HG03575 (cell line): ENCODE results near the gene KRT33B.
"Not testable (repeated sequence)": the region's sequence is repeated elsewhere in the genome, so short reads cannot be mapped to it uniquely, and the experiment has no call there.

Experiments
- ATAC-seq: cut with Tn5 transposase; IDR thresholded peaks from one replicate; pipeline ENCODE4 v1.9.1; 2021; ENCODE audit not compliant: unreplicated experiment, insufficient number of reproducible peaks, low FRiP score; ENCODE audit errors: extremely low read depth

The KRT33B gene

DNA sequence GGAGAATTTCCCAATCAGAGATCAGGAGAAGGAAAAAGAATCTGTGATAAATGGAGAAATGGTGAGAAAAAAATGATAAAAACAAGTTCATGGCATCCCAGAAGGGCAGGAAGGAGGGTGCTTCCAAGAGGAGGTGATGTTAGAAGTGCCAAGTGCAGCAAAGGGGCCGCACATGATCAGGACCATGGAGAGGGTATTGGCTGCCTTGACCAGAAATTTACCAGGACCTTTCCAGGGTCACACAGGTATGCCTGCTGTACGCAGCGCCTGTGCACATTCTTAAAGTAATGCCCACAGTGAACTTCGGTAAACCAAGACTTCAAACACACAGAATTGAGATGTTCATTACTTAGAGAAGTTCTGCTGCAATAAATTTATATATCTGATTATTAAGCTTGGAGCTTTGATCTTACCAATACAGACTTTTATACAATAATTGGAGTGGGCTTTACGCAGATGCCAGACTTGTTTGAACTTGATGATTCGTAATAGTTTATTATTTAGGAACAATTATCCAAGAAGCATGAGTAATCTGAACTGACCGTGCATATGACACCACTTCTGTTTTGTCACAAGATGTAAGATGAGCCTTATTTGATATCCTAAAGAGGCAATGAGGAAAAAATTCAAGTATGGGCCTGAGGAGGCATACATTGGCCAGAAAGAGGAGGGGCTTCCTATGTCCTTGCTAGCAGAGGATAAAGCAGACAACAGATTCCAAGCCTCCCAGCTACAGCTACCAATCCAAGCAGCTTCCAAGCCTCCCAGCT lies 16.8 kb downstream of the KRT33B start:
- no peak for ATAC-seq

DNA sequence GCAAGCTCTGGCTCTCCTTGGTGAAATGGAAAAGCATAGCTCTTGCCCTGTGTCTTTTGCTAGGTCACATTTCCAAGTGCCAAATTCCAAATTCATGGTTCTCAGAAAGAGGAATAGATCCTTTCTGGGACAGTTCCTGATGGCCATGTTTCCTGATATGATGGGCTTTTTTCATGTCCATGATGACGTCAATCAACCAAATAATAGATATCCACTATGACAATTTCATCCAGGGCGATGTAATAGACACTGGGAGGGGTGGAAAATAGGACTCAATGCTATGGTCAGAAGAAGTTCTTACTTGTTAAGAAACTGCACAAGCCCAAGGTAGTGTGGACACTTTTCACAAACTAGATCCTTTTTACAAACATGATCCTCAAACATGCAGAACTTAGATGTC lies 18.4 kb downstream of the KRT33B start:
- ATAC-seq = no peak

DNA sequence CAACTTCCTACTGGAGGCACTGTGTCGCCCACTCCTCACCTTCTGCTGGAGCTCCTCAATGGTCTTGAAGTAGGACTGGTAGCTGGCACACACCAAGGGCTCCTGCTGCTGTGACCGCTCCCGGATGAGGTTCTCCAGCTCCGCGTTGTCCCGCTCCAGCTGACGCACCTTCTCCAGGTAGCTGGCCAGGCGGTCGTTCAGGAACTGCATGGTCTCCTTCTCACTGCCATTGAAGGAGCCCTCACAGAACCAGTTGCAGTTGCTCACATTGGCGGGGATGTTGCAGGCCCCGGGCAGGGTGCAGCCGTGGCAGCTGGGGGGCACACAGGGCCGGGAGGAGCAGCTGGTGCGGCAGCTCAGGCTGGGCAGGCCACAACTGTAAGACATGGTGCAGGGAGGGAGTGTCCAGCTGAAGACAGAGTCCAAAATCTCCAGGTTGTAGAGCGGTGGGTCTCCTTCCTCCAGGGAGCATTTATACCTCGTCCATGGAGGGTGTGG lies 19.2 kb downstream of the KRT33B start, which contains the start of gene KRT33A:
TSS of gene KRT33A (minus strand) at position 448 of the 498 bp plus-strand sequence. CDS start at position 387, 61 bp downstream.
- not testable (repeated sequence) for ATAC-seq

DNA sequence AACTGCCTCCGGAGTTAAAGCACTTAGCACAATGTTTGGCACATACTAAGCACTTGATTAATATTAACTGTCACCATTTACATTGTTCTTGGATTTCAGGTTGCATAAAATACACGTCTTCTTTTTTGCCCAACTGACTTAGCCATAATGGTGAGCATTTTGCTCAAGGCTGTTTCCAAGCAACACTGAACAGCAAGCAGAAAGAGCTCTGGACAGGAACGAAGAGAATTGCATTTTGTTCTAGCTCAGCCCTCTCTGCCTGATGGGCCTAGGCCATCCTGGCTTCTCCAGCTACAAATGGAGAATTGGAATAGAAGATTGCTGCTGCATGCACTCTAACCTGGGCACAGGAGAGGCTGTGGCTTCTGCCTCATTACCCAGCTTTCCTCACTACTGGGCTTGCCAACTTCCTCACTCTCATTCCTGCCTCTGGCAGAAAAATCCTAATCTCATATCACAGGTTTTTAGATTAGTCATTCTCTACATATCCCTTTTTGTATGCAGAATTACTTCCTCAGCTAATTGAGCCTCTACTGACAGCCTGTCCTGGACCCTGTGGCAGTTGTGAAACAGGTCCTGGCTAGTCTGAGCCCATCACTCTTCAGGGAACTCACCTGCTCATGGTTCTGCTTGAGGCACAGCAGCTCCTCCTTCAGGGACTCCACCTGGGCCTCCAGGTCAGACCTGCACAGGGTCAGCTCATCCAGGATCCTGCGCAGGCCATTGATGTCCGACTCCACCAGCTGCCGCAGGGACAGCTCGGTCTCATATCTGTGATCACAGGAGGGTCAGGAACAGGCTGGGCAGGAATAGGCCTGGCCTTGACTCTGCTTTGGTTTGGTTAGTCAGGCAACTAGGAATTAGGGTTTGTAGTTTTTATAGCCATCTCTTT lies 21.5 kb downstream of the KRT33B start:
- ATAC-seq = no peak

DNA sequence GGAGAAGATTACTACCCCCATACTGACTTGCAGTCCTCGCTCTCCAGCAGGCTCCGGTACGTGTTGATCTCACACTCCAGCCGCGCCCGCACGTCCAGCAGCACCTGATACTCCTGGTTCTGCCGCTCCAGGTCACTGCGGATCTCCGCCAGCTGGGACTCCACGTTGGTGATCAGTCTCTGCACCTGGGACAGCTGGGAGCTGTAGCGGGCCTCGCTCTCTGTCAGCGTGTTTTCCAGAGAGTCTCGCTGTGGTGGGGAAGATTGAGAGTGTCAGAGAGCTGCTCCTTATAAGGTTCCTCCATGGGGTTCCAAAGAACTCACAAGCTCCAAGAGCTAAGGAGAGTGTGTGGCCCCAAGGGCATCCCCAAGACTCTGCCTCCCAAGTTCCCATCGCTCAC lies 23.2 kb downstream of the KRT33B start:
- ATAC-seq = not testable (repeated sequence)

DNA sequence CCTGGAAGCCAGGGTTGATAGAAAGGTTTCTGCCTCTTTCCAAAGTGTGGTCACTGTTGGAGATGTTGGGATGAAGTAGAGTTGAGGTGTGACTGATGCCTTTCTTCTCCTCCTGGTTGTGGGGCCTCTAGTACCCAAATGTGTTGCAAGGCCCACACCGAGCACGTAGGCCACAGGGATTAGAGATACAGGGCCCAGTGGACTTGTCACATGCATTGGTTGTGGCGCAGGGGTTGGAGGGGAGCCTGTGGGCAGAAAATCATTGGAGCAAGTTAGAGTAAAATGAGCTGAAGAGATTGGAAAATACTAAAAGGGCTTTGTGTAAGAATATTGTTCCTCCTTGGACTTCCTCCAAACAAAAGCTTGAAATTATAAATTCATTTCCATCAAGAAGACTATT lies 23.6 kb downstream of the KRT33B start:
- no peak for ATAC-seq

DNA sequence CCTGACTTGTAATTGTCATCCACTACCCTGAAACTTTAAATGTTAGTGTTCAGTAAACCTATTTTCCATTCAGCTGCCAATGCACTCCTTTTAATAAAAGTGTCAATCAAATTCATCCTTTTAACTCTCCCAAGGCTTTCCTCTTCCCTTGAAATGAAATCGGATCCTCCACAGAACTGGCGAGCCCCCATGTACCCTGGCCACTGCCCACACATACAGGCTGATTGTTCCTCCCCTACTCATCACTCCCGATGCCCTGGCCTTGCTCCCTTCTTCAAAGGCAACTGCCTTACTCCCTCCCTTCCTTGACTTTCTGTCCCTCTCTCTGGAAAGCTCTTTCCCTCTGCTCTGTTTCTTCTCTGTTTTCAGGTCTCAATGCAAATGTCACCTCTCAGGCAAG lies 26.6 kb downstream of the KRT33B start:
- ATAC-seq = no peak

DNA sequence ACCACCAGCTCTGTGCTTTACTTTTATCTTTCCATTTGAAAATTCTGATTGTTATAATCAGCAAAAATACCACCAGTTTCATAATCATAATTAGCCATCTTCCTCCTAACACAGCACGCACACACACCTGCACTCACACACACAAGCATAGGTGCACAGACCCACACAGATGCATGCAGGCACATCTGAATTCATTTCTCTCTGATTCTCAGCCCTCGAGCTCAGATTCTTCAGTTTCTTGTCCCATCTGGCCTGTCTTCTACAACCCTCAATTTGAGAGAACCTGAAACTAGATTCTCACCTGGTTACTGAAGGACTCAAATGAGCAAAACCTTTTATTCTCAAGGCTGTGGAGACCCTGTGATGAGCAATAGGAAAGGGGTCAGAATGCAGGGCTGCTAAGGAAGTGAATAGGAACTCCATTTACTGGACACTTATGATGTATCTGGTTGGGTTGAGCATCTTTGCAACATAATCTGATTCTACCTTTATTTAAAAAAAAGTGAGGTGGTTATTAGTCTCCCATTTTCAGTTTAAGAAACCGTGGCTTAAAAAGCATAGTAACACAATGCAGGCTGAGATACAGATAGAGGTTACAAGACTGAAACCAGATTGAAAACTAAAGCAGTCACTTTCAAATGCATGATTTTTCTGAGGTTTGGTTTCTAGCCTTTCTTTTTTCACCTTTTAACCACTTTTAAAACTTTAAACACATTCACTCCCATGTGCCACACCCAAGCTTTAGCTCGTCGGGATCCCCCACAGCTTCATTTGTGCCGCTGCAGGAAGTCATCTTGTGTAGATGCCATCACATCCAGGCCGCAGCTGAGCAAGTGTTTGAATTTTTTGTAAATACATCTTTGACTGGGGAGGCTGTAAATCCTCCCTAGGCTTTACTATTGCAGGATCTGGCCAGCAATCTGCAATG lies 28.4 kb downstream of the KRT33B start:
- ATAC-seq = no peak

DNA sequence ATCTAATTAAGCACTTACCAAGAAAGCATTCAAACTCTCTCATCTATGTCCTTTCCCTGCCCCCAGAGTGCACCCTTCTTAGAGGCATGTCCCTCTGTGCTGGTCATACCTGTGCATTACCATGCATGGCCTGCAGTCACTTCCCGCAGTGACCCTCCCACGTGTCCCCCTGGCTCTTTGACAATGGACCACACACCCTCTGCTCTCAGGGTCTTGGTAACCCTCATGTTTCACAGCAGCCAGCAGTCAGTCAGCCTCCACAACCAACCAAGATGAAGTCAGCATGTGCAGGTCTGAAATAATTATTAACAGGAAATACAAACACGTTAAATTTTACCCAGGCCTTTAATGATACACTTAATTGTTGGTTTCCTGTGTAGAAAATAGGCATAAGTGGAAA lies 29.1 kb downstream of the KRT33B start:
- no peak for ATAC-seq

DNA sequence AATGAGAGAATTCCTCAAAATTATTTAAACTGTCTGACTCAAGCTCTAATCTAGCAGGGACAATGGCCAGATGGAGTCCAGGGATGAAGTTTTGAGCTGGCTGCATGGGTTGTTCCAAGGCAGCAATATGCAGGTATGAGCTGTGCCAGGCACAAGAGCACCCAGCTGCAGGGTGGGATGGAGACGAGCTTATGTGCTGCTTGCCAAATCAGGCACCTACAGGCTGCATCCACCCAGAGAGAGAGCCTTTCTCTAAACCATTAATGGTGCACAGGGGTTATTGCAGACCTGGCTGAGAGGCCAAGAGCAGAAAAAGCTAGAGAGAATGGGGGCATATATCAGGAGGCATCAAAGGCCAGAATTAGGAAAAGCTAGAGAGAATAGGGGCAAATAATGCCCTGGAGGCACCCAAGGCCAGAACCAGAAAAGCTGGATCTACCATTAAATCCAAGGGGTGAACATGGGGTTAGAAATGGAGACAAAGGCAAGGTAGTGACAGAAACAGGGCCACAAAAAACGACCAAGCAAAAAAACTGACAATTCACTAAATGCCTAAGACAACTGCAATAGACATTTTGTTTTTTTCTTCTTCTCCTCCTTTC lies 29.9 kb downstream of the KRT33B start:
- no peak for ATAC-seq

DNA sequence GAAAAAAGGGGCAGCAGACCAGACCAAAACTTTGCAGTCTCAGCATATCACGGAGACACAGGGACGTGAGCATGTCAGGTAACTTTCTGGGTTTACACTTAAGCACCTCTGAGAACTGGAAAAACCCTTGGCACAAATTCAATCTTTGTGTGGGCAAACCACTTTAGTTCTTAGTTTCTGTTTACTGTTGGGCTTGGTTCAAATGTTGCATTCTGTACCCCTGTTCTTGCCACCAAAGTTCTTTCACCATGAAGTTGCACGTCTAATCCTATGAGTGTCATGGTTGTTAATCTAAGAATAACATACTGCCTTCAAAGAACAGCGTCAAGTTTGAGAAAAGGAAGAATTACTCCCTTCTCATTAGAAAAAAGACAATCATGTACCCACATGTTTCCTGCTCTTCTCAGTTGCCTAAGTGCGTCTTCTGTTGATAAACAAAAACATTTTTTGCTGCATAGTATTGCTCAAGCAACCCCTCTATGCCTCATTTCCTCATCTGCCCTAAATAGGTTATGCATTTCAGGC lies 30.6 kb downstream of the KRT33B start:
- no peak for ATAC-seq

DNA sequence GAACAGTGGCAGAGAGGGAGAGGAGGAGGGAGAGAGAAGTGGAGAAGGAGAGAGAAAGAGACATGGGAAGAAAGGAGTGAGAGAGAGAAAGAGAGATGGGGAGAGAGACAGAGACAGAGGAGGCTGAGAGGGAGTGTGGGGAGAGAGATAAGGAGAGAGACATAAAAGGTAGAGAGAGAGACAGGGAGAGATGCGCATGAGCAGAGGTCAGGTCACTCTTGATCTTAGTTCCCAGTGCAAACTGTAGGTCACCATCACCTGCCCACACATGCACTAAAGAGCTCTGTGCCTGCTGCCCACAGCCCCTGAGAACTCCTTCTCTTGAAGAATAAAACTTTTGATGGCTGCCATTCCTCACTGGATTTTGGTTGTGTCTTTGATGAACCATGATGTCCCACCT lies 33.9 kb downstream of the KRT33B start:
- ATAC-seq = no peak

DNA sequence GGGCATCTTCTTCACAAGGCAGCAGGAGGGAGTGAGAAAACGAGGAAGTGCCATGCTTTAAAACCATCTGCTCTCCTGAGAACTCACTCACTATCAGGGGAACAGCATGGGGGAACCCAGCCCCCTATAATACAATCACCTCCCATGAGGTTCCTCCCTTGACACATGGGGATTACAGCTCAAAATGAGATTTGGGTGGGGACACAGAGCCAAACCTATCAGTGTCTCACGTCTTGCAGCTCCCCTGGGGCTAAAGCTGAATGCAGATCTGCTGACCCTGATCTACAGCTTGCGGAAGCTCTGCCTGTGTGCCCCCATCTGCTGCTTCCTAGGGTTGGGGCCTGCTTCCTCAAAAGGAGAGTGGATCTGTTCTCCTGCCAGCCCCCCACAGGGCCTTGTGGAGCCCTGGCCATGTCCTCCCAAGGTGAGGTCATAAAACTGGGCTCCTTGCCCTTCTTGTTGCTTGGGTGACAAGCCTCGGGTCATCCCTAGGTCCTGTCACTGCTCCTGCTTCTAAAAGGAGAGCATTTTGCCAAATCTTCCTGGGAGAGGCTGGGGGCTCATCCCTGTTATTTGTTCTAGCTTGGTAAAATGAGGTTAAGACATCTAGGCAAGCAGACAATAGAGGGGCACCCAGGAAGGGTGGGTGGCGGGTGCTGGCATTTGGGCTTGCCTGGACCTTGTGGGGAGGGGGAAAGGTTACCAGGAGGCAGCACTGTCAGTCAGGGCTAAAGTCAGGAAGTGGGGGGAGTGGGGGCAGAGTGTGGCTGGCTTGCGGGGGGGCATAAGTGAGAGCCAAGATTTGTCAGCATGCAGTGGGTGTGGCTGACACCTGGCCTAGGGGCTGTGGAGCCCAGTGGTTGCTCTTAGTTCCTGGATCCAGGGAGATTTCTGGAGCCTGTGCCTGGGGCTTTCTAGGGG lies 35.0 kb downstream of the KRT33B start:
- ATAC-seq = no peak

DNA sequence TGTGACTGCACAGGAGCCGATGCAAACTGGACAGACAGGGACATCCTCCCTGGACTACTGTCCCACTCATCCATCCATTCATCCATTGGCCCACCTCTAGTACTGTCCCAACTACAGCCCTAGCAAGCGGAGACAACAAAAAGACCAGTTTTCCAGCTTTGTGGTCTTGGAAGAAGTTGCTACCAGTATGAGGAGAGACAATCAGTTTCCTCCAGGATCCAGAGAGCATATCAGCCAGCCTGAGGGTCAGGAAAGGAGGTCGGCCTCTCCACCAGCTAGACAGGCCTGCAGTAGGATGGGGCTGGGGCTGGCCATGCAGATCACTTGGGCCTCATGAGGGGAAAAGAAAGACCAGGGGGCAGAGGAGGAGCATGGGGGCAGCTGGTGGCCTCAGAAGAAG lies 35.8 kb downstream of the KRT33B start:
- no peak for ATAC-seq

DNA sequence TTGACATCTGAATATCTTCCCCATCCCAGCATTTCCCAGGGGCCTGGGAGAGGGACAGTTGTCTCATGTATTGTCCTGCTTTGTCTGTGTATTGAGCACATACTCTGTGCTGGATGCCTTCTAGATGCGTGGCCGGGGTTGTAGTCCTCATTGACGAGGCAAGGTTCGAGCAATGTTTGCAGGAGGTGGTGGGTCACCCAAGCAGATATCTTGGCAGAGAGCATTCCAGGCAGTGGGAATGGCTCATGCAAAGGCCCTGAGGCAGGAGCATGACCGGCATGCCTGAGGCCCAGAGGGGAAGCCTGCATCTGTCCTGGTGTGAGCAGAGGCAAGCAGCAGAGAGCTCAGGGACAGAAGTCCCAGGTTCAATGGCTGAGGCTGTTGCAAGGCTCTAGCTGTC lies 36.5 kb downstream of the KRT33B start:
- ATAC-seq = no peak

DNA sequence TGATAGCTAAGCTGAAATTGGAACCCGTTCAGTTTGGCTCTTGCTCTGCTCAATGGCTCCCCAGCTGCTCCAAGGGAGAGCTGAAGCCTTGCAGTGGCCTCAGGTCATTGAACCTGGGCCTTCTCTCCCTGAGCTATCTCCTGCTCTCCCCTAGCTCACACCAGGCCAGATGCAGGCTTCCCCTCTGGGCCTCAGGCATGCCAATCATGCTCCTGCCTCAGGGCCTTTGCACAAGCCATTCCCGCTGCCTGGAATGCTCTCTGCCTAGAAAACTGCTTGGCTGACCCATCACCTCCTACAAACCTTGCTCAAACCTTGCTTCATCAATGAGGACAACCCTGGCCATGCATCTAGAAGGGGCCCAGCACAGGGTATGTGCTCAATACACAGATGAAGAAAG lies 37.4 kb downstream of the KRT33B start:
- ATAC-seq = no peak

DNA sequence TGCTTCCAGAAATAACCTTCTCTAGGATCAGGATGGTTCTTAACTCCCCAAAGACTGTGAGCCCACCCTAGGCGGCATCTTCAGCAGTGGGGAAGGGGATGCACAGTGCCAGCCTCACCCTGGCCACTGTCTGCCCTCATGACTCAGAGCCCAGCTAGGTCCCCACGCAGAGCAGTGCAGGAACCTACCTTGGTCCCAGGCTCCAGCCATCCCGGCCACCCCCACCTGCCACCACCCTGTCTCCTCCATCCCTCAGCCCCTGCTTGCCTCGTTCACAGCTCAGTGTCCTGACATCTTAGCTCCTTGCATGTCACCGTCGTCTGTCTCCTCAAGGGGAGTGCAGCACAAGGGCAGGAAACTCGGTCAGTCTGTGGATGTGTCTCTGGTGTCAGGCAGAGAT lies 38.0 kb downstream of the KRT33B start:
- no peak for ATAC-seq
